Kasumi-1 (cell line): ENCODE measurements around the gene BFSP1.

Source experiments
- DNase-seq, 2 experiments: peaks; one replicate each; lab custom pipeline; 2025; lab: John Stamatoyannopoulos, UW

Gene BFSP1

GRCh38 chr20:17495826-17496225 lies 35.4 kb downstream of the BFSP1 start:
- no peak for DNase-seq

GRCh38 chr20:17494201-17494600 lies 37.0 kb downstream of the BFSP1 start:
- no peak for DNase-seq

- DNase-seq, result no peak
Observed at GRCh38 chr20:17493173-17493572, 38.0 kb downstream of the BFSP1 start.

- DNase-seq, result no peak
Observed at GRCh38 chr20:17491488-17491887, 39.7 kb downstream of the BFSP1 start.

- DNase-seq, result no peak
Observed at GRCh38 chr20:17491041-17491440, 40.1 kb downstream of the BFSP1 start.

- no peak for DNase-seq
Observed at GRCh38 chr20:17490501-17490900, 40.7 kb downstream of the BFSP1 start.

- DNase-seq, result no peak
Observed at GRCh38 chr20:17488916-17489600, 42.1 kb downstream of the BFSP1 start.

- no peak for DNase-seq
Observed at GRCh38 chr20:17485017-17485416, 46.2 kb downstream of the BFSP1 start.

- DNase-seq, result no peak
Observed at GRCh38 chr20:17482536-17482935, 48.6 kb downstream of the BFSP1 start.

GRCh38 chr20:17481661-17482060 lies 49.5 kb downstream of the BFSP1 start:
- no peak for DNase-seq

- no peak for DNase-seq
Observed at GRCh38 chr20:17480696-17481095, 50.5 kb downstream of the BFSP1 start.

GRCh38 chr20:17479063-17479657 lies 52.0 kb downstream of the BFSP1 start:
- DNase-seq, result no peak

- DNase-seq, result no peak
Observed at GRCh38 chr20:17473659-17474058, 57.5 kb downstream of the BFSP1 start.

GRCh38 chr20:17471606-17472187 lies 59.5 kb downstream of the BFSP1 start:
- DNase-seq, result no peak

- no peak for DNase-seq
Observed at GRCh38 chr20:17470973-17471372, 60.2 kb downstream of the BFSP1 start.

GRCh38 chr20:17470521-17470920 lies 60.7 kb downstream of the BFSP1 start:
- DNase-seq, result no peak

- DNase-seq, result no peak
Observed at GRCh38 chr20:17469246-17470030, 61.7 kb downstream of the BFSP1 start.

- DNase-seq, result no peak
Observed at GRCh38 chr20:17468073-17468840, 62.9 kb downstream of the BFSP1 start.

- no peak for DNase-seq
Observed at GRCh38 chr20:17467120-17467655, 64.0 kb downstream of the BFSP1 start.

GRCh38 chr20:17466641-17467040 lies 64.5 kb downstream of the BFSP1 start:
- DNase-seq, result no peak

GRCh38 chr20:17465236-17465635 lies 65.9 kb downstream of the BFSP1 start:
- no peak for DNase-seq

- no peak for DNase-seq
Observed at GRCh38 chr20:17463711-17464110, 67.5 kb downstream of the BFSP1 start.
